H1 (cell line): ENCODE measurements around the gene HSPA1L. TPM values are rescaled to one million over a fixed set of nuclear protein-coding genes. Genes with fewer than 3 reads are reported as not detected.
A peak's percentile ranks its signal among the peaks of the same experiment; 100 is the strongest.

Source experiments
- ASH2L ChIP-seq: fragments of 200-600, 300-600 bp; sonication (generic); IDR thresholded peaks from one replicate; pipeline ENCODE4 v1.7.1; 2017; ENCODE audit warnings: low read length
- BACH1 ChIP-seq: IDR thresholded peaks from 2 replicates; pipeline ENCODE4 v1.6.1; 2012; ENCODE audit warnings: low read length, improper control_type of control experiment
- CBX8 ChIP-seq: fragments of 300-800, 300-1000 bp; sonication (generic); IDR thresholded peaks from 2 replicates; pipeline ENCODE4 v1.7.1; 2016; ENCODE audit warnings: low read depth, low read length, borderline replicate concordance
- CHD2 ChIP-seq: IDR thresholded peaks from 2 replicates; pipeline ENCODE4 v1.6.1; 2012; ENCODE audit warnings: low read length, improper control_type of control experiment
- CTCF ChIP-seq, 3 experiments: IDR thresholded peaks; 1 replicate in 2 of 3; 2 replicates in 1 of 3; pipeline versions ENCODE4 v1.5.1 to v1.6.1; 2011; ENCODE audit warnings: low read length in 3 of 3, mild to moderate bottlenecking in 3 of 3, inconsistent platforms in 2 of 3, low read depth in 1 of 3, moderate library complexity in 1 of 3; ENCODE audit not compliant: insufficient read depth in 1 of 3; ENCODE audit errors: control extremely low read depth in 1 of 3
- EGR1 ChIP-seq: IDR thresholded peaks from 2 replicates; pipeline ENCODE4 v1.6.1; 2011; ENCODE audit warnings: low read depth, low read length, borderline replicate concordance
- HDAC6 ChIP-seq: IDR thresholded peaks from one replicate; pipeline ENCODE4 v1.7.1; 2012; ENCODE audit warnings: low read depth, mild to moderate bottlenecking, inconsistent platforms, low read length, moderate library complexity
- RFX5 ChIP-seq: IDR thresholded peaks from 2 replicates; pipeline ENCODE4 v1.6.1; 2011; ENCODE audit warnings: low read depth, low read length, improper control_type of control experiment, borderline replicate concordance
- RNF2 ChIP-seq: fragments of 200-900, 300-1000 bp; sonication (generic); IDR thresholded peaks from 2 replicates; pipeline ENCODE4 v1.7.1; 2016; ENCODE audit warnings: borderline replicate concordance, low read depth, mild to moderate bottlenecking, antibody characterized with exemption, low read length; ENCODE audit not compliant: poor library complexity, severe bottlenecking; ENCODE audit errors: missing control alignments
- SIX5 ChIP-seq: IDR thresholded peaks from 2 replicates; pipeline ENCODE4 v1.6.1; 2011; ENCODE audit warnings: mild to moderate bottlenecking, low read depth, low read length
- SP4 ChIP-seq: IDR thresholded peaks from 2 replicates; pipeline ENCODE4 v1.6.1; 2012; ENCODE audit warnings: low read length, inconsistent platforms
- SRF ChIP-seq: IDR thresholded peaks from 2 replicates; pipeline ENCODE4 v1.6.1; 2011; ENCODE audit warnings: mild to moderate bottlenecking, low read depth, low read length, moderate library complexity
- YY1 ChIP-seq: IDR thresholded peaks from 2 replicates; pipeline ENCODE4 v1.6.1; 2011; ENCODE audit warnings: low read depth, mild to moderate bottlenecking, low read length
- polyA plus RNA-seq, 7 experiments: library from polyadenylated mRNA; depleted of rRNA in 3 of 7; stranded (reverse) in 5 of 7; unstranded in 2 of 7; fragments of >200 nt in 5 of 7; fragments of 200-250 nt in 2 of 7; gene quantifications; 1 replicate in 5 of 7; 2 replicates in 1 of 7; 4 replicates in 1 of 7; pipeline versions ENCODE4 v1.2.1 to v1.2.3, GENCODE V29; 2011 to 2013; ENCODE audit warnings: missing spikeins in 2 of 7, mixed read lengths in 2 of 7
- total RNA-seq: library from RNA; stranded (reverse); fragmentation: NEBNext Ultra II Directional; extraction: Animal tissue kit (Norgen Biotek cat#: 25700); gene quantifications from 2 replicates; pipeline ENCODE4 v1.2.1, GENCODE V29; 2021

Gene HSPA1L
- total and polyA plus RNA-seq, 2 of the 8 experiments (the other 6 are each of a cell fraction or from before 2014, with no cell fraction given): 1.00 to 1.9 TPM

GRCh38 chr6:31765910-31766794, 48.9 kb downstream of the HSPA1L start (continued):
- TF ChIP-seq SIX5 (no peak), RFX5 (no peak), HDAC6 (no peak), SRF (no peak), ASH2L (no peak), YY1 (no peak), CHD2 (no peak), SP4 (no peak), RNF2 (no peak), BACH1 (no peak), CBX8 (no peak), CTCF (IDR thresholded peaks at IDR 0.05; ENCODE audit: control extremely low read depth in 1 of 3, insufficient read depth in 1 of 3, low read depth in 1 of 3, low read length in 3 of 3) (peak in 1 of 3 experiments; percentile 5; a peak in 1 of 4 replicates), EGR1 (no peak)
- TF ChIP-seq, all 59 proteins: peak for 6
